B cell (primary cell): ENCODE measurements around the gene FAM210B. TPM values are rescaled to one million over a fixed set of nuclear protein-coding genes. Genes with fewer than 3 reads are reported as not detected.

Experiments used
- ATAC-seq: fragments of 200-7000 bp; cut with Tn5 transposase; one replicate; pipeline ENCODE4 v1.10.0; 2021; ENCODE audit warnings: low read depth, mild to moderate bottlenecking, moderate number of reproducible peaks, moderate library complexity
- CTCF ChIA-PET: fragments of 350-600 bp; sonication (Branson Sonifier 250); formaldehyde crosslinking; loops from one replicate; lab custom pipeline; 2021; ENCODE audit warnings: antibody characterized with exemption, inconsistent platforms; lab: Charles Lee
- POLR2A ChIA-PET: fragments of 350-600 bp; sonication (Branson Sonifier 250); formaldehyde crosslinking; loops from one replicate; lab custom pipeline; 2021; ENCODE audit warnings: antibody characterized with exemption; lab: Charles Lee
- DNase-seq: peaks from one replicate; pipeline ENCODE4 v3.0.0; 2013
- H2AFZ ChIP-seq: 2 replicates; pipeline ENCODE4 v1.6.1; 2012; ENCODE audit warnings: mild to moderate bottlenecking, low read depth, low read length; ENCODE audit not compliant: insufficient read depth, poor library complexity, severe bottlenecking
- H3K27ac ChIP-seq, 2 donors: 1 replicate in 1 of 2; 2 replicates in 1 of 2; pipeline ENCODE4 v1.5.1; 2012 to 2013; ENCODE audit warnings: low read length in 2 of 2, mild to moderate bottlenecking in 2 of 2, moderate library complexity in 1 of 2
- H3K27me3 ChIP-seq, 4 experiments: fragments of 200-600 bp in 1 of 4; sonication (generic) in 1 of 4; replicated peaks in 1 of 4; 1 replicate in 2 of 4; 2 replicates in 2 of 4; pipeline versions ENCODE4 v1.6.1 to v1.7.0; 2013 to 2016; ENCODE audit warnings: low read length in 3 of 4, mild to moderate bottlenecking in 2 of 4, mixed read lengths in 1 of 4, moderate library complexity in 1 of 4; ENCODE audit not compliant: insufficient read depth in 4 of 4, control insufficient read depth in 3 of 4; ENCODE audit errors: control extremely low read depth in 1 of 4
- H3K36me3 ChIP-seq, 2 experiments: replicated peaks in 1 of 2; 1 replicate in 1 of 2; 2 replicates in 1 of 2; pipeline versions ENCODE4 v1.6.1 to v1.7.1; 2013; ENCODE audit warnings: low read length in 1 of 2; ENCODE audit not compliant: insufficient read depth in 2 of 2, control insufficient read depth in 1 of 2; ENCODE audit errors: control extremely low read depth in 1 of 2, extremely low read depth in 1 of 2
- H3K4me1 ChIP-seq, 2 donors: fragments of 200-600 bp in 1 of 2; sonication (generic) in 1 of 2; 1 replicate in 1 of 2; 2 replicates in 1 of 2; pipeline versions ENCODE4 v1.5.1 to v1.6.1; 2013 to 2017; ENCODE audit warnings: low read length in 2 of 2; ENCODE audit not compliant: control insufficient read depth in 2 of 2, insufficient read depth in 2 of 2
- H3K4me2 ChIP-seq: replicated peaks from 2 replicates; pipeline ENCODE3; 2012; ENCODE audit warnings: mild to moderate bottlenecking, low read depth, low read length; ENCODE audit not compliant: poor library complexity, severe bottlenecking
- H3K4me3 ChIP-seq, 5 experiments: fragments of 200-600 bp in 1 of 5; sonication (generic) in 1 of 5; 1 replicate in 3 of 5; 2 replicates in 2 of 5; pipeline versions ENCODE4 v1.5.1 to v1.7.0; 2011 to 2016; ENCODE audit warnings: low read length in 4 of 5, mild to moderate bottlenecking in 4 of 5, low read depth in 2 of 5, control low read depth in 1 of 5, moderate library complexity in 1 of 5; ENCODE audit not compliant: insufficient read depth in 1 of 5; ENCODE audit errors: control extremely low read depth in 1 of 5, extremely low read depth in 1 of 5
- H3K79me2 ChIP-seq: fragments of 200-600 bp; sonication (generic); one replicate; pipeline ENCODE4 v1.6.0; 2016; ENCODE audit warnings: low read length; ENCODE audit not compliant: control insufficient read depth, insufficient read depth
- H3K9ac ChIP-seq: fragments of 200-600 bp; sonication (generic); 2 replicates; pipeline ENCODE4 v1.6.1; 2017; ENCODE audit warnings: mild to moderate bottlenecking, low read length, moderate library complexity
- H3K9me3 ChIP-seq, 3 donors: one replicate each; pipeline versions ENCODE4 v1.6.1 to v1.7.1; 2013; ENCODE audit warnings: low read length in 2 of 3; ENCODE audit not compliant: control insufficient read depth in 2 of 3, insufficient read depth in 1 of 3; ENCODE audit errors: control extremely low read depth in 1 of 3
- H4K20me1 ChIP-seq: 2 replicates; pipeline ENCODE4 v1.6.0; 2012; ENCODE audit warnings: mild to moderate bottlenecking, low read length; ENCODE audit not compliant: insufficient read depth, control insufficient read depth, poor library complexity, severe bottlenecking
- H3K27ac Mint-ChIP-seq: one replicate; pipeline ENCODE4 v1.8.0; 2021; ENCODE audit warnings: mixed read lengths
- H3K27me3 Mint-ChIP-seq: one replicate; pipeline ENCODE4 v1.8.0; 2021; ENCODE audit warnings: mixed read lengths
- H3K4me1 Mint-ChIP-seq: one replicate; pipeline ENCODE4 v1.8.0; 2021; ENCODE audit warnings: mixed read lengths
- H3K4me3 Mint-ChIP-seq: one replicate; pipeline ENCODE4 v1.8.0; 2021; ENCODE audit warnings: mixed read lengths
- H3K9me3 Mint-ChIP-seq: one replicate; pipeline ENCODE4 v1.8.0; 2022; ENCODE audit warnings: mixed read lengths; ENCODE audit not compliant: insufficient read depth
- EZH2 ChIP-seq: IDR thresholded peaks from 2 replicates; pipeline ENCODE4 v1.6.1; 2012; ENCODE audit warnings: borderline replicate concordance, low read depth, mild to moderate bottlenecking, moderate library complexity, low read length; ENCODE audit not compliant: insufficient read depth, poor library complexity, severe bottlenecking
- WGBS: methylation state at CpG from one replicate; pipeline ENCODE4 v1.1.5; 2013; ENCODE audit warnings: missing lambda C conversion rate; ENCODE audit not compliant: insufficient coverage; 5-methylcytosine and 5-hydroxymethylcytosine counted together
- intact Hi-C: fragments of 100-400 bp; cut with micrococcal nuclease; formaldehyde crosslinking; loops from one replicate; pipeline ENCODE4 v1.10.0; 2022
- polyA plus RNA-seq: library from polyadenylated mRNA; depleted of rRNA; stranded (reverse); fragments of >200 nt; gene quantifications from 2 replicates; pipeline ENCODE4 v1.2.3, GENCODE V29; 2012
- total RNA-seq, 2 donors: library from RNA; stranded (reverse); fragments of 120-200 nt in 1 of 2; gene quantifications; 1 replicate in 1 of 2; 2 replicates in 1 of 2; pipeline versions ENCODE4 v1.2.3 to v1.2.4, GENCODE V29; 2013 to 2022
- TF ChIP-seq, protein P1 (sequence below): fragments of 200-600 bp; IDR thresholded peaks from one replicate; pipeline ENCODE4 v1.8.0; 2022; ENCODE audit warnings: antibody characterized with exemption, mild to moderate bottlenecking

Gene FAM210B
- total and polyA plus RNA-seq, 2 donors (not counting 1 experiment from before 2014, with no cell fraction given): 4.0 to 13.6 TPM

GRCh38 chr20:56412949-56413348 is 54.2 kb downstream of the FAM210B start:
- H3K4me3 ChIP-seq: peak overlapping the region in 1 of 5 experiments; percentile 81
- peak overlapping the region; percentile 57 for H3K4me2 ChIP-seq
- no peak for TF ChIP-seq EZH2
- TF ChIP-seq, protein P1, sequence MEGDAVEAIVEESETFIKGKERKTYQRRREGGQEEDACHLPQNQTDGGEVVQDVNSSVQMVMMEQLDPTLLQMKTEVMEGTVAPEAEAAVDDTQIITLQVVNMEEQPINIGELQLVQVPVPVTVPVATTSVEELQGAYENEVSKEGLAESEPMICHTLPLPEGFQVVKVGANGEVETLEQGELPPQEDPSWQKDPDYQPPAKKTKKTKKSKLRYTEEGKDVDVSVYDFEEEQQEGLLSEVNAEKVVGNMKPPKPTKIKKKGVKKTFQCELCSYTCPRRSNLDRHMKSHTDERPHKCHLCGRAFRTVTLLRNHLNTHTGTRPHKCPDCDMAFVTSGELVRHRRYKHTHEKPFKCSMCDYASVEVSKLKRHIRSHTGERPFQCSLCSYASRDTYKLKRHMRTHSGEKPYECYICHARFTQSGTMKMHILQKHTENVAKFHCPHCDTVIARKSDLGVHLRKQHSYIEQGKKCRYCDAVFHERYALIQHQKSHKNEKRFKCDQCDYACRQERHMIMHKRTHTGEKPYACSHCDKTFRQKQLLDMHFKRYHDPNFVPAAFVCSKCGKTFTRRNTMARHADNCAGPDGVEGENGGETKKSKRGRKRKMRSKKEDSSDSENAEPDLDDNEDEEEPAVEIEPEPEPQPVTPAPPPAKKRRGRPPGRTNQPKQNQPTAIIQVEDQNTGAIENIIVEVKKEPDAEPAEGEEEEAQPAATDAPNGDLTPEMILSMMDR: no peak
- POLR2A ChIA-PET: no interaction called here
- H3K4me1 ChIP-seq: peaks cover 12 to 21% of the 10 kb centered on the region in 2 donors
- no peak for DNase-seq
- H3K27ac Mint-ChIP-seq: no peak overlapping the region
- no peaks in the 10 kb centered on the region for H3K9me3 ChIP-seq
- no peaks in the 10 kb centered on the region for H4K20me1 ChIP-seq
- CTCF ChIA-PET: interaction anchor here (1.1 kb wide), 1 partner anchor 14 kb away, joined by 4 read pairs; no protein-coding TSS in a partner anchor
- intact Hi-C loops: no loop called here
- no peak overlapping the region for H3K9ac ChIP-seq
- H3K4me1 Mint-ChIP-seq: peaks cover 17% of the 10 kb centered on the region
- no CpG with 5 or more reads among the region's 3 CpGs for WGBS
- H3K4me3 Mint-ChIP-seq: no peak overlapping the region
- no peak overlapping the region for H2AFZ ChIP-seq
- ATAC-seq: no peak
- H3K27me3 Mint-ChIP-seq: no peaks in the 10 kb centered on the region
- H3K79me2 ChIP-seq: no peaks in the 10 kb centered on the region
- no peak overlapping the region for H3K27ac ChIP-seq
- no peaks in the 10 kb centered on the region for H3K9me3 Mint-ChIP-seq
- H3K27me3 ChIP-seq: no peaks in the 10 kb centered on the region
- peaks cover 2 to 3% of the 10 kb centered on the region in 2 experiments for H3K36me3 ChIP-seq

DNA sequence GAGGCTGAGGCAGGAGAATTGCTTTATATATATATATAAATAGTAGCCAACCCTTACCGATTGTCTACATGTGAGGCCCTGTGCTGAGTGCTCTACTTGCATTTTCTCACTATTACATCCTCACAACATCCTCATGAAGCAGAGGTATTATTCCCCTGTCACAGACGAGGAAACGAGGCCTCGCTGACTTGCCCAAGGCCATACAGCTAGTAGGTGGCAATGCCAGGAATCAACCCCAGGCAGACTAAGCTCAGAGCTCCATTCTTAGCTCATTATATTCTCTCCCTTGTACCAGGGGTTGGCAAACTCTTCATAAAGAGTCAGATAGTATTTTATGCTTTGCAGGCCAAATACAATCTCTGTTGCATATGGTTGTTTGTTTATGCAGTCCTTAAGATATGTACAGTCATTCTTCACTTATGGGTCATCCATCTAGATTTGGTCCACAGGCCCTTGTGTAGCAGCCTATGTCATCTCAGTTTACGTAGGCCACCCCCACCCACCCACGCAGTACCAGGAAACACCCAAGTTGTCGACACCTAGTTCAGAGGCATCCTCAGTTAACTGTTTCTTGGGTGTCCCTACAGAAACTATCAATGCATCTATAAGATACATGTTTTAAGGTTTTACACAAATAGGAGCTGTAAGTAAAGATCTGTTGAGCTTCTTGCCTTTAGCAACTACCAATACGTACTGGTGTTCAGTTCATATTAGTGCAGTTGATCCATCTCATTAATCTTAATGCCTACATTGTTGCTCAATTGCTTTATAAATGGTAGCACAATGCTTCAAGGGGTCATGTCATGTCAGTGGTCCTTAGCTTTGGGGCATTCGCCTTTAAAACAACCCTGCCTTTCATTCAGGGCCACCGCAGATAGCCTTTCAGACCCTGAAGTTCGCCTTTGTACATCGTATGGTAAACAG is 56.3 kb downstream of the FAM210B start:
- Histone ChIP-seq H3K9ac (no peak overlapping the region), H3K27me3 (no peaks in the 10 kb centered on the region), H2AFZ (no peak overlapping the region), H3K27ac (no peak overlapping the region), H3K4me3 (no peak overlapping the region), H3K79me2 (no peaks in the 10 kb centered on the region), H3K9me3 (no peaks in the 10 kb centered on the region), H3K4me2 (no peak overlapping the region), H4K20me1 (no peaks in the 10 kb centered on the region), H3K4me1 (peaks cover 12 to 26% of the 10 kb centered on the region in 2 donors), H3K36me3 (no peaks in the 10 kb centered on the region)
- intact Hi-C loops: no loop called here
- ChIA-PET POLR2A (no interaction called here), CTCF (no interaction called here)
- H3K9me3 Mint-ChIP-seq: no peaks in the 10 kb centered on the region
- H3K27ac Mint-ChIP-seq: no peak overlapping the region
- DNase-seq (no peak), ATAC-seq (no peak)
- no peak overlapping the region for H3K4me3 Mint-ChIP-seq
- peaks cover 22% of the 10 kb centered on the region for H3K4me1 Mint-ChIP-seq
- TF ChIP-seq, protein P1: no peak
- no peak for TF ChIP-seq EZH2
- 98% methylated on average over 5 of the region's 12 CpGs for WGBS
- H3K27me3 Mint-ChIP-seq: no peaks in the 10 kb centered on the region
